GM19438 (cell line): Measurements from ENCODE around the gene MBD3L5.
"Not testable (repeated sequence)": the region's sequence is repeated elsewhere in the genome, so short reads cannot be mapped to it uniquely, and the experiment has no call there.

Source experiments
- ATAC-seq: cut with Tn5 transposase; IDR thresholded peaks from one replicate; pipeline ENCODE4 v1.9.1; 2021; ENCODE audit warnings: low read depth; ENCODE audit not compliant: unreplicated experiment

Gene MBD3L5

GRCh38 chr19:7051421-7051820, 21.0 kb downstream of the MBD3L5 start:
- ATAC-seq = not testable (repeated sequence)

GRCh38 chr19:7052896-7053295, 22.5 kb downstream of the MBD3L5 start:
- ATAC-seq = not testable (repeated sequence)

DNA sequence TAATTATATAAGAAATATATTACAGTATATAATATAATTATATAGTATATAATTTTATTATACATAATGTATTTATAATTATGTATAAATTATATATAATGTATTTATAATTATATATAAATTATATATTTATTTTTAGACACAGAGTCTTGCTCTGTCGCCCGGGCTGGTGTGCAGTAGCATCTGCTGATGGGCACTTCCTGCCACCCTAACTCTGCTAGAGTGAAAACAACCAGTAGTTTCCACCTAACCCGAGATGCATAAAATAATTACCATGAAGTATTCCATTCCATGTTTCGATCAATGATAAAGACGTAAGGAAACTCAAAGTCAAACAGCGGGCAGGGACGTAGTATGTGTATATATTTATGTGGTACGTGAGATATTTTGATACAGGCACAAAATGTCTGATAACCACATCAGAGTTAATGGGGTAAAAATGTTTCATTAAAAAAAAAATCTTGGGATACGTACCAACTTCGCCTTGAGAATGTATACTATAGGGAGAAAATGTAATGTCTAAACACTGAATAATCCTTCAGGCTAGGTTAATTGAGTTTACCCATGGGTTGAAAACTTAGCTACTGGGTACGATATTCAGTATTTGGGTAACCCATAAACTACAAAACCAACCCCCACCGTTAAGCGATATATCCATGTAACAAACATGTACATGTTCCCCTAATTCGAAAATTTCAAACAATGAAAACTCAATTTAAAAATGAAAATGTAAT, 24.4 kb downstream of the MBD3L5 start:
- ATAC-seq = not testable (repeated sequence)

DNA sequence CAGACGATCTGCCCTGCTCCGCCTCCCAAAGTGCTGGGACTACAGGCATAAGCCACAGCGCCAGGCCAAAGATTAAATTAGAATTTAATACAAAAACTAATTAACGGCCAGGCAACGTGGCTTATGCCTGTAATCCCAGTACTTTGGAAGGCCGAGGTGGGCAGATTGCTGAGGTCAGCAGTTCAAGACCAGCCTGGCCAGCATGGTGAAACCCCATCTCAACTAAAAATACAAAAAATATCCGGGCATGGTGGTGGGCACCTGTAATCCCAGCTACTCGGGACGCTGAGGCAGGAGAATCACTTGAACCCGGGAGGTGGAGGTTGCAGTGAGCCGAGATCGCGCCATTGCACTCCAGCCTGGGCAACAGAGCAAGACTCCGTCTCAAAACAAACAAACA, 25.3 kb downstream of the MBD3L5 start:
- not testable (repeated sequence) for ATAC-seq

- not testable (repeated sequence) for ATAC-seq
Observed at GRCh38 chr19:7056371-7056770, 26.0 kb downstream of the MBD3L5 start.

GRCh38 chr19:7058576-7058975, 28.2 kb downstream of the MBD3L5 start, which contains the start of gene MBD3L3:
Gene MBD3L3, minus strand, starts transcription at chr19:7058676. Its CDS starts 71 bp downstream, at chr19:7058605.
- ATAC-seq = not testable (repeated sequence)

DNA sequence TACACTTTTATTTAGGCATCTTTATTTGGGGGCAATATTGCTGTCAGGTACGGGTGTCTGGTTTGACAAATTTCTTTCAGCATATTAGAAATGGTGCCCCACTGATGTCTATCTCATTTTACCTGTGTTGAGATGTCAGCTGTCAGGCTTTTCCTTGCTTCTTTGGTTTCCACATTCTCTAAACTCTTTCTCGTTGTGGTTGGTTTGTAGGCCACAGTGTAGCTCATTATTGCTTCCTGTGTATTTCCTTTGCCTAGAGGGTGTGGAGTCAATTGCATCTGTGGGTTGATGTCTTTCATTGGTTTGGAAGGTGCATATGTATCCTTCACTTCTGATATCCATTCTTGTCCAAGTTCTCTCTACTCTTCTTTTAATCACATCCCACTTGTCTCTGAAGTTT, 29.6 kb downstream of the MBD3L5 start:
- ATAC-seq = not testable (repeated sequence)

DNA sequence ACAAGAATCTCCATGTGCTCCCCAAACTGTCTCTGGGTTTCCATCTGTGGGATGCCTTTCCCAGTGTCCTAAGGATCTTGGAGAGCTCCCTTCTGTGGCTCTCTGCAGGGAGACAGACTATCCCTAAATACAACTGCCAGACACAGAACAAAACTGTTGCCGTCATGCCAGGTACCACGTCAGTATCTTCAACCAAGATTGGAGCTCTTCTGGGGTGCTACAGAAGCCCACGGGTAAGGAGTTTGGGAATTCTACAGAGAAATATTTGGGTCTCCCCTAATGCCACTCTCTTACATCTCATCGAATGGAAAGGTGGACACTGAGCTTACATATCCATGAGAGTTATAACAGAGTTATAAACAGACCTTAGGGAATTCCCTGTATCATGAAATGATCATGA, 33.0 kb downstream of the MBD3L5 start:
- ATAC-seq = no peak

GRCh38 chr19:7063764-7064418, 33.5 kb downstream of the MBD3L5 start:
- no peak for ATAC-seq

GRCh38 chr19:7067122-7067521, 36.7 kb downstream of the MBD3L5 start:
- not testable (repeated sequence) for ATAC-seq

- ATAC-seq = no peak
Observed at GRCh38 chr19:7067716-7068115, 37.3 kb downstream of the MBD3L5 start.

DNA sequence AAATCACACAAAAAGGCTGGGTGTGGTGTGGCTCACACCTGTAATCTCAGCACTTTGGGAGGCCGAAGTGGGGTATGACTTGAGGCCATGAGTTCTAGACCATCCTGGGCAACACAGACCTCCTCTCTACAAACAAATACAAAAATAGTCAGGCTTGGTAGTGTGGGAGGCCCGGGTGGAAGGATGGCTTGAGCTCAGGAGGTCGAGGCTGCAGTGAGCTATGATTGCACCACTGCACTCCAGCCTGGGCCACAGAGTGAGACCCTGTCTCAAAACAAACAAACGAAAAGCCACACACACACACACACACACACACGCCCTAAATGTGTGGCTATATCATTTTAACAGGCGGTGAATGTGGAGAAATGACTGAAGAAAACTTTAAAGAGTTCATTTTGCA, 38.2 kb downstream of the MBD3L5 start:
- no peak for ATAC-seq

DNA sequence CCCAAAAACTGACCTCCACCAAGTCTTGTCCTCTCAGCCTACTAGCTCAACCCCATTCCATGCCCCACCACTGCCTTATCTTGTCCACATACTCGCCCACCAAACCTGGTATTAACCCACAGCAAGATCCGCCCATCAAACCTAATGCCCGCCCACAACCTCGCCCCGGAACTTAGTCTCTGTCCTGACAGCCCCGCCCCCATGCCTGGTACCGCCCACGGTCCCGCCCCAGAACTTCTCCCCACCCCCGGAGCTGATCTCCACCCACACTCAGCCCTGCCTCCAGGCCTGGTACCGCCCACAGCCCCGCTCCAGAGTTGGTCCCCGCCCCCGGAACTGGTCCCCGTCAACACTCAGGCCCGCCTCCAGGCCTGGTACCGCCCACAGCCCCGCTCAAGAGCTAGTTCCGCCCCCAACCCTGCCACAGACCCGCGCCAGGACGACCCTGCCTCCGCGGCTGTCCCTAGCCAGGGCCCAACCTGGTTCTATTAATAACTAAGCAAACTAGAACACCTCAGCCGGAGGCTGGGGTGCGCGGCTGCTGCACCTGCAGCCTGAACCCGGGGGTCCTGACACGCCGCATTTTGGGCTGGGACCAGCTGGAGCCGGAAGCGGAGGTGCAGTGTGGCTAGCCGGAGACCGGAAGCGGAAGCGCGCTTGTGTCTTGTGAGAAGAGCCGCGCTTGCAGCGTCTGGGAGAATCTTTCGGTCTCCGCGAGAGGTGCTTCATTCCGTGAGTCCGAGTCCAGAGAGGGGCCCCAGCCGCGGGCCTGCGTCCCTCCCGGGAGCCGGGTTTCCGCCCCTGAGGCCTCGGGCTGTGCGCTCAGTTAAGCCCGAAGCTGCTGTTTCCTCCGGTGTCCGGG, 38.9 kb downstream of the MBD3L5 start, which contains the start of gene ZNF557:
ZNF557 (plus strand) TSS at position 662 of the 862 bp plus-strand sequence. CDS start 5,372 bp downstream, outside the sequence.
- ATAC-seq = peak; percentile 95

- ATAC-seq = no peak
Observed at GRCh38 chr19:7069904-7070226, 39.5 kb downstream of the MBD3L5 start.

DNA sequence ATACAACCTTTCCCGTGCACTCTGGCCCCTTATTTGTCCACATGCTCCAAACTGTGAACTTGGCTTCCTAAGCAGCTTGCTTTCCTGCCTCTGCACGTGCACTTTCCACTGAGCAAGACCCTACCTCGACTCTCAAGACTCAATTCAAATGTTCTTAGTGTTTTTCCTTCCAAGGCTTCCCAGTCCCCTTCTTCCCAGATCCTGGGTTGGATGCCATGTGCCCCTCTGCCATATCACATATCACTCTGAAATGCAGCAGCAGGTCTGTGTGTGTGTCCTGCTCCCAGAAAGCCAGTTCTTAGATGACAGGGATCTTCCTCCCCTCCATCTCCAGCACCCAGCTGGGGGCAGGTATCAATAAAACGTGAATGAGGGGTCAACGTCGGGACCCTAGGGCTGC, 42.2 kb downstream of the MBD3L5 start:
- no peak for ATAC-seq

DNA sequence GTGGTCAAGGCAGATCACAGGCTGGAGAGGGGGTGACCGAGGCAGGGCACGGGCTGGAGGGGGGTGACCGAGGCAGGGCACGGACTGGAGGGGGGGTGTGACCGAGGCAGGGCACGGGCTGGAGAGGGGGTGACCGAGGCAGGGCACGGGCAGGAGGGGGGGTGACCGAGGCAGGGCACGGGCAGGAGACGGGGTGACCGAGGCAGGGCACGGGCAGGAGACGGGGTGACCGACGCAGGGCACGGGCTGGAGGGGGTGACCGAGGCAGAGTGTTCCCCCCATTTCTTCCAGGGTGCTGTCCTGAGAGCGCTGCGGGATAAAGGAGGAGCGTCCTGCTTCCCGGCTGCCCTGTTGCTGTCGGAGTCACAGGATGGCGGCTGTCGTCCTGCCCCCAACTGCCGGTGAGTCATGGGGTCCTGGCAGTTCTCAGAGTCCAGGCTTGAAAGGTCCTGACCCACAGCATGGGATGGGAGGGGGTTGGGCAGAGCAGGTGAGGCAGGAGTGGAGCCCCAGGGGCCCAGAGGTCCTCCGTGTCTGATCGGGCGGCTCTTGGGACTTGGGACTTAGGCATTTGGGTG, 44.4 kb downstream of the MBD3L5 start:
- ATAC-seq = no peak

GRCh38 chr19:7076151-7076550, 45.8 kb downstream of the MBD3L5 start:
- no peak for ATAC-seq

GRCh38 chr19:7078008-7078407, 47.6 kb downstream of the MBD3L5 start:
- no peak for ATAC-seq
